Left ventricle myocardium inferior (tissue), 1 donor: ENCODE data around the gene ASTN1. TPM values are rescaled to one million over a fixed set of nuclear protein-coding genes. Genes with fewer than 3 reads are reported as not detected.

Experiments
- DNase-seq: peaks from one replicate; pipeline ENCODE4 v3.0.0-alpha.2; 2020
- H3K27ac ChIP-seq: fragments of 200-600 bp; replicated peaks from 2 replicates; pipeline ENCODE4 v1.8.0; 2021
- H3K27me3 ChIP-seq: fragments of 200-600 bp; 2 replicates; pipeline ENCODE4 v1.8.0; 2021; ENCODE audit warnings: low read depth
- H3K36me3 ChIP-seq: fragments of 200-600 bp; 2 replicates; pipeline ENCODE4 v1.8.0; 2021
- H3K4me1 ChIP-seq: fragments of 200-600 bp; 2 replicates; pipeline ENCODE4 v1.8.0; 2021
- H3K4me3 ChIP-seq: fragments of 200-600 bp; 2 replicates; pipeline ENCODE4 v1.8.0; 2021; ENCODE audit warnings: mild to moderate bottlenecking, moderate library complexity
- H3K9me3 ChIP-seq: fragments of 200-600 bp; replicated peaks from 2 replicates; pipeline ENCODE4 v1.8.0; 2021
- intact Hi-C: fragments of 100-400 bp; cut with micrococcal nuclease; formaldehyde crosslinking; loops from one replicate; pipeline ENCODE4 v1.11.0; 2022
- total RNA-seq: library from RNA; stranded (reverse); fragmentation: NEBNext Ultra II Directional; extraction: Animal tissue kit (Norgen Biotek cat#: 25700); gene quantifications from one replicate; pipeline ENCODE4 v1.2.1, GENCODE V29; 2021
- TF ChIP-seq, protein P1 (sequence below): fragments of 200-600 bp; IDR thresholded peaks from 2 replicates; pipeline ENCODE4 v1.8.0; 2021; ENCODE audit warnings: antibody characterized with exemption, mild to moderate bottlenecking, borderline replicate concordance
- donor health status: DM: no; HTN: yes; CAD: no; lungs with severe emphysema.

ASTN1 gene
- total RNA-seq, 1 donor from 2014 or later = 0.33 TPM

DNA sequence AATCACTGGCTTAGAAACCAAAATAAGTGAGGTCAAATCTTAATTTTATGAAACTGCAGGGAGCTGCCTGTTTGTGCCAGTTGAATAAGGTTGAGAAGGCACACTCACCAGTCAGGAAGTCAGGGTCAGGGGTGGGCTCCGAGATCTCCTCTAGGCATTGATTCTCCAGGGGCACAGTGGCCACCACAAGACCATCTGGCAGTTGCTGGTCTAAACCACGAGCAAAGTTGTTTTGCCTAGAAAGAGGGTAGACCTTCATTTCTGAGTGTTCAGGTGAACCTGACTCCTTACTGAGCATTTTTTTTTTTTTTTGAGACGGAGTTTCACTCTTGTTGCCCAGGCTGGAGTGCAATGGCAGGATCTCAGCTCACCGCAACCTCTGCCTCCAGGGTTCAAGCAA lies 220.7 kb downstream of the ASTN1 start:
- Histone ChIP-seq H3K9me3 (no peaks in the 10 kb centered on the region), H3K4me1 (peaks cover 5% of the 10 kb centered on the region), H3K27ac (no peak overlapping the region), H3K27me3 (no peaks in the 10 kb centered on the region), H3K36me3 (no peaks in the 10 kb centered on the region), H3K4me3 (no peak overlapping the region)
- intact Hi-C loops = no loop called here
- no peak for DNase-seq
- TF ChIP-seq, protein P1, sequence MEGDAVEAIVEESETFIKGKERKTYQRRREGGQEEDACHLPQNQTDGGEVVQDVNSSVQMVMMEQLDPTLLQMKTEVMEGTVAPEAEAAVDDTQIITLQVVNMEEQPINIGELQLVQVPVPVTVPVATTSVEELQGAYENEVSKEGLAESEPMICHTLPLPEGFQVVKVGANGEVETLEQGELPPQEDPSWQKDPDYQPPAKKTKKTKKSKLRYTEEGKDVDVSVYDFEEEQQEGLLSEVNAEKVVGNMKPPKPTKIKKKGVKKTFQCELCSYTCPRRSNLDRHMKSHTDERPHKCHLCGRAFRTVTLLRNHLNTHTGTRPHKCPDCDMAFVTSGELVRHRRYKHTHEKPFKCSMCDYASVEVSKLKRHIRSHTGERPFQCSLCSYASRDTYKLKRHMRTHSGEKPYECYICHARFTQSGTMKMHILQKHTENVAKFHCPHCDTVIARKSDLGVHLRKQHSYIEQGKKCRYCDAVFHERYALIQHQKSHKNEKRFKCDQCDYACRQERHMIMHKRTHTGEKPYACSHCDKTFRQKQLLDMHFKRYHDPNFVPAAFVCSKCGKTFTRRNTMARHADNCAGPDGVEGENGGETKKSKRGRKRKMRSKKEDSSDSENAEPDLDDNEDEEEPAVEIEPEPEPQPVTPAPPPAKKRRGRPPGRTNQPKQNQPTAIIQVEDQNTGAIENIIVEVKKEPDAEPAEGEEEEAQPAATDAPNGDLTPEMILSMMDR = no peak

GRCh38 chr1:176942346-176942745 lies 222.2 kb downstream of the ASTN1 start:
- TF ChIP-seq, protein P1 = no peak

DNA sequence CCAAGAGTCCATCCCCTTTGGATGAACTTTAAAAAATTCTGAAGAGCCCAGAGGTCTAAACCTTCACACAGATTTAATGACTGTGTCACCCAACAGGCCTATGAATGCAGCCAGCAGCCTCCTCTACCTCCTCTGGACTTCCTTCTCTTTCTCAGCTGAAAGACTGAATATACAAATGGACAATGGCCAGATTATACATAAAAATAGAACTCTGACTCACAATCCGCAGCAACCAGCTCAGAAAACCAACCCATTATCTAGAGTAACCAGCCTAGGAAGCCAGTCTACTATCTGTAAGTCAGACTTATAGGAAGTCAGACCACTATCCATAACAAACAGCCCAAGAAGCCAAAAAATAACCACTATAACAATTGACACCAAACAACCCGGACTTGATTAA lies 224.5 kb downstream of the ASTN1 start:
- no peak overlapping the region for H3K4me3 ChIP-seq
- no peaks in the 10 kb centered on the region for H3K36me3 ChIP-seq
- H3K9me3 ChIP-seq = no peaks in the 10 kb centered on the region
- TF ChIP-seq, protein P1 = no peak
- intact Hi-C loops = no loop called here
- H3K27me3 ChIP-seq = no peaks in the 10 kb centered on the region
- no peak for DNase-seq
- H3K4me1 ChIP-seq = peaks cover 5% of the 10 kb centered on the region
- H3K27ac ChIP-seq = no peak overlapping the region

More at GRCh38 chr1:176942346-176942745, 222.2 kb downstream of the ASTN1 start:
- no peak overlapping the region for H3K27ac ChIP-seq
- no peak overlapping the region for H3K4me3 ChIP-seq
- no peaks in the 10 kb centered on the region for H3K27me3 ChIP-seq
- intact Hi-C loops = no loop called here
- DNase-seq = no peak
- H3K36me3 ChIP-seq = no peaks in the 10 kb centered on the region
- H3K4me1 ChIP-seq = peaks cover 5% of the 10 kb centered on the region
- H3K9me3 ChIP-seq = no peaks in the 10 kb centered on the region

DNA sequence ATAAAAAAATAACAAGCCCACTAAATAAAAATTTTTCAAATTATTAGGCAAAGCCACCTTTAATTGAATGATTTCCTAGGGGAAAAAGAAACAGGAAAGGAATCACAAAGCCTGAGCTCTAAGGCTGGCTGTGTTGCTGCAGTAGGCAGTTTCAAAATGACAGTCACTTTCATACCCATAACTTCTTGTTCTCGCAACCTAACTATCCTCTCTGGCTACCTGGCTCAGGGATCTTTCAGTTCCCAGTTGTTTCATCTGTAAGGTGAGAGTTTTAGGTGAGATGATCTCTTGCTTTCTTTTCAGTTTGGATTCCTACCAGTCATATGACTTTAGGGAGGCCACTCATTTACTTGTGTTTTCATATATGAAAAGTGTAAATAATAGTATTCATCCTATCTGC lies 226.1 kb downstream of the ASTN1 start:
- no peaks in the 10 kb centered on the region for H3K9me3 ChIP-seq
- H3K4me3 ChIP-seq = no peak overlapping the region
- no peak overlapping the region for H3K27ac ChIP-seq
- H3K27me3 ChIP-seq = no peaks in the 10 kb centered on the region
- peaks cover 6% of the 10 kb centered on the region for H3K4me1 ChIP-seq
- no peaks in the 10 kb centered on the region for H3K36me3 ChIP-seq
- TF ChIP-seq, protein P1 = no peak
- no peak for DNase-seq
- intact Hi-C loops = no loop called here

DNA sequence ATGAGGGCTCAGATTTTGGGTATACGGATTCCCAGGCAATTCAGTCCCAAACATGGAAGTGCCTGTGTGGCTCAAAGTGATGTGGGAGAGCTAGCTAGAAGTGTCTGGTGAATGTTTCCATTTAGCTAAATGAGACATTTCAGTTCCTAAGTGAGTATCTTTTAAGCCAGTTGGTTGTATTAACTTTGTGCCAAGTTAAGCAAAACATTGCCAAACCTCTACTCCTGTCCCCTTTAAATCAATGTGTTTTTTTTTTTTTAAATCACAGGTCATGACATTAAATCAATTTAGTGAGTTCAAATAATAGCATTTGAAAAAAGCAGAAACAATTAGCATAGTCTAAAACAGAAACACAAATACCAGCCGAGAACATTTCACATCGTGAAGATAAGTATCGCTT lies 230.1 kb downstream of the ASTN1 start:
- H3K36me3 ChIP-seq = no peaks in the 10 kb centered on the region
- H3K4me3 ChIP-seq = no peak overlapping the region
- no peak overlapping the region for H3K27ac ChIP-seq
- TF ChIP-seq, protein P1 = no peak
- intact Hi-C loops = no loop called here
- H3K4me1 ChIP-seq = peaks cover 17% of the 10 kb centered on the region
- H3K27me3 ChIP-seq = no peaks in the 10 kb centered on the region
- no peak for DNase-seq
- H3K9me3 ChIP-seq = no peaks in the 10 kb centered on the region
